GM10266 (cell line): ENCODE measurements around the gene ACKR2.
A peak's percentile ranks its signal among the peaks of the same experiment; 100 is the strongest.
"Not testable (repeated sequence)": the region's sequence is repeated elsewhere in the genome, so short reads cannot be mapped to it uniquely, and the experiment has no call there.

Experiments
- DNase-seq: peaks from one replicate; pipeline ENCODE4 v3.0.0; 2012; ENCODE audit errors: extremely low spot score
- TF ChIP-seq, protein P1 (sequence below): IDR thresholded peaks from 2 replicates; pipeline ENCODE4 v1.5.1; 2012; ENCODE audit warnings: mild to moderate bottlenecking, low read depth; ENCODE audit not compliant: control insufficient read depth, insufficient read depth; ENCODE audit errors: missing control alignments

ACKR2 gene

DNA sequence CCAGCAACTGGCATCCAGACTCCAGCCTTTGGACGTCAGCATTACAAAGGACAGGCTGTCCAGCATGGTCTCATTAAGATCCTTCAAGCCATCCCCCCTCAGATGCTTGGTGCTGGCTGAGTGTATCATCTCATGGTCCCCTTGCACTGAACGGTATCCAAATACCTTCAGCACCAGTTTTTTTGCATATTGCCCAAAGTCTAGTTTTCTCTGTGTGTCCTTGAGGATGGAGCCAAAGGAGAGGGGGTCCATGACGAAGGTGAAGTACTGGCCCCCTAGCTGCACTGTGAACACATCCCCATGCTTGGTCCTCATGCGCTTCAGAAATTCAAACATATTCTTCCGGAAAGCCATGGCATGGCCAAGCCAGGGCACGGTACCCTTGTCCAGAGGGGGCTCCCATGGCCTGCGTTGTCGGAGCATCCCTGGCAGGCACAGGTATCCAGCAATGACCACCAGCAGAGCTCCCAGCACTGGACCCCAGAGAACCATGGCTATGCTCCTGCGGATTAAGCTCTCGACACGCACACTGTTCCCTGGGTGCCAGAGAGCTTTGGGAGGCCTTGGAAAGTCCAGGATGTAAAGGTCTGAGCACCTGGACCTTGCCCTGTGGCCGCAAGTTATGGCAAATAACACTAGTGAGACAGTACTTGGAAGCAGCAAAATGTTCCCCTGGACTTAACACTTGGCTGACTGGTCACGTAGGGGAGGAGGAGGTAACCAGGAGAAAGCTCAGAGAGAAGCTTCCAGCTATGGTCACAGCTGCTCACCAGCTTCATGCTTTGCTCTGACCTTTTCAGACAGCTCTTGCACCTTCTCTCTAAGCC lies 66.3 kb downstream of the ACKR2 start, which contains the start of gene CYP8B1:
CYP8B1 (minus strand) TSS at position 555 of the 827 bp plus-strand sequence; CDS start at position 492, 63 bp downstream.
- TF ChIP-seq, protein P1, sequence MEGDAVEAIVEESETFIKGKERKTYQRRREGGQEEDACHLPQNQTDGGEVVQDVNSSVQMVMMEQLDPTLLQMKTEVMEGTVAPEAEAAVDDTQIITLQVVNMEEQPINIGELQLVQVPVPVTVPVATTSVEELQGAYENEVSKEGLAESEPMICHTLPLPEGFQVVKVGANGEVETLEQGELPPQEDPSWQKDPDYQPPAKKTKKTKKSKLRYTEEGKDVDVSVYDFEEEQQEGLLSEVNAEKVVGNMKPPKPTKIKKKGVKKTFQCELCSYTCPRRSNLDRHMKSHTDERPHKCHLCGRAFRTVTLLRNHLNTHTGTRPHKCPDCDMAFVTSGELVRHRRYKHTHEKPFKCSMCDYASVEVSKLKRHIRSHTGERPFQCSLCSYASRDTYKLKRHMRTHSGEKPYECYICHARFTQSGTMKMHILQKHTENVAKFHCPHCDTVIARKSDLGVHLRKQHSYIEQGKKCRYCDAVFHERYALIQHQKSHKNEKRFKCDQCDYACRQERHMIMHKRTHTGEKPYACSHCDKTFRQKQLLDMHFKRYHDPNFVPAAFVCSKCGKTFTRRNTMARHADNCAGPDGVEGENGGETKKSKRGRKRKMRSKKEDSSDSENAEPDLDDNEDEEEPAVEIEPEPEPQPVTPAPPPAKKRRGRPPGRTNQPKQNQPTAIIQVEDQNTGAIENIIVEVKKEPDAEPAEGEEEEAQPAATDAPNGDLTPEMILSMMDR, result no peak
- no peak for DNase-seq

DNA sequence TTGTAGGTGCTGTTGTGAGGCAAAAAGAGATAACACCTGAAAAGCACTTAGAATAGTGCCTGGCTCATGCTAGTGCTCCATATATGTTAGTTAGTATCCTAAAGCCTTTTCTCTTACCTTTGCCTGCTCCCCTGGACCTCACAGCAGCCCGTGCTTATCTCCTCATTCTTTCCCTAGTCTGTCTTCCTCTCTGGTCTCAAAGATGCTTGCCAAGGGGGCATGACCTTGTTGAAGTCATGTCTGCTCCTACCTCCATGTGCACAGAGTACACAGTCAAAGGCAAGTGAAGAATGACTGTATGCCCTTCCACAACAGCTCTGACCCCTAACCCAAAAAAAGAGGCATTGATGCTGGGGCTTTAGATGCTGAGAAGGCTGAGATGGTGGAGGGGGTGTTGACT lies 67.2 kb downstream of the ACKR2 start:
- no peak for DNase-seq
- TF ChIP-seq, protein P1, result no peak

DNA sequence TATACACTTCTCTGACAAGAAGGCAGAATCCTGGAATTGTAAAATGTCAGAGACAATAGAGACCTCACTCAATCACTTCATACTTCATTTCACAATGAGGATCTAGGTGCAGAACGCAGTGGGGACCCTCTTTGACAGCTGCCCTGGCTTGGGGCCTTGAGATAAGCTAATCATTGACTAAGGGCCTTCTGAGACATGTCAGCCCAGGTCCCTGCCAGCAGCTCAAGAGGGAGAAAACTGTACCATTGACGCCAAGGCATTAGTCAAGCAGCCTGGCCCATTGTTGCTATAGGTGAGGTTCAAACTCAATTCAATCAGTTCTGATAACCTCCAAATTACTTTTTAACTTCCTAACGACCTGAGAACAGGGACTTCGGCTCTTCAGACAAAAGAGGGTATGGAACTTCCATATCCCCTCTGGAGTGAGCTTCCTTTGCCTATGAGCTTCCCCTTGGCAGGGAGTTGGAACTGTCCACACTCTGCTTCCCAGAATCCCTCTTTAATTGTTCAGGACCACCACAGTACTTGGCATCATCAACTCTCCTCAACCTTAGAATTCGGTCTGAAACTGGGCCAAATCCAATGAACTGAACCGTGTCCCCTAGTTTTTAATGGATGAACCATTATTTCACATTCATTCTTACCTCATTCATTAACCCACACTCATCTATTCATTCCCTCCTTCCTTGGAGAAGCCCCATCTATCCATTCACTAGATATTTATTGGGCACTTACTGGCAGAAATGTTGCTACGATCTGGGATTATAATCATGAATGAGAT lies 67.9 kb downstream of the ACKR2 start:
- DNase-seq, result no peak
- TF ChIP-seq, protein P1, result no peak

DNA sequence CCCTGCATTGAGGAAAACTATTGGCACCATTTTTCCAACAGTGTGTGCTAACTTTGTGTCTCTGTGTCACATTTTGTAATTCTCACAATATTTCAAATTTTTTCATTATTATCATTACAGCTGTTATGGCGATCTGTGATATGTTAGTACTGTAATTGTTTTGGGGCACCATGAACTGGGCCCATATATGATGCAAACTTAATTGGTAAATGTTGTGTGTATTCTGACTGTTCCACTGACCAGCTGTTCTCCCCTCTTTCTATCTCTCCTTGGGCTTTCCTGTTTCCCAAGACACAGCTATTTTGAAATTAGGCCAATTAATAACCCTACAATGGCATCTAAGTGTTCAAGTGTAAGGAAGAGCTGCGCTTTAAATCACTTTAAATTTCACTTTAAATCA lies 68.6 kb downstream of the ACKR2 start:
- TF ChIP-seq, protein P1, result no peak
- DNase-seq, result no peak

DNA sequence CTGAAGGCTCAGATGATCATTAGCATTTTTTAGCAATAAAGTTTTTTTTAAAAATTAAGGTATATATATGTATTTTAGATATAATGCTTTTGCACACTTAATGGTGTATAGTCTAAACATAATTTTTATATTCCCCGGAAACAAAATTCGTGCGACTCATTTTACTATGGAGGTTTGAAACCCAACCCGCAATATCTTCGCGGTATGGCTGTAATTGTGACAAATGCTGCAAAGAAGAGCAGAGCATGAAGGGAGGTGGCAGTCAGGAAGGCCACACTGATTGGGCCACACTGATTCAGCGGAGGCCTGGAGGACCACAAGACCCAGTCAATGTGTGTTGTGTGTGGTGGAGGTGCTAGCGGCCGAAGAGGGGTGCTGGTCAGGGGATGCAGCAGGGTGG lies 70.9 kb downstream of the ACKR2 start:
- DNase-seq, result no peak
- TF ChIP-seq, protein P1, result no peak

DNA sequence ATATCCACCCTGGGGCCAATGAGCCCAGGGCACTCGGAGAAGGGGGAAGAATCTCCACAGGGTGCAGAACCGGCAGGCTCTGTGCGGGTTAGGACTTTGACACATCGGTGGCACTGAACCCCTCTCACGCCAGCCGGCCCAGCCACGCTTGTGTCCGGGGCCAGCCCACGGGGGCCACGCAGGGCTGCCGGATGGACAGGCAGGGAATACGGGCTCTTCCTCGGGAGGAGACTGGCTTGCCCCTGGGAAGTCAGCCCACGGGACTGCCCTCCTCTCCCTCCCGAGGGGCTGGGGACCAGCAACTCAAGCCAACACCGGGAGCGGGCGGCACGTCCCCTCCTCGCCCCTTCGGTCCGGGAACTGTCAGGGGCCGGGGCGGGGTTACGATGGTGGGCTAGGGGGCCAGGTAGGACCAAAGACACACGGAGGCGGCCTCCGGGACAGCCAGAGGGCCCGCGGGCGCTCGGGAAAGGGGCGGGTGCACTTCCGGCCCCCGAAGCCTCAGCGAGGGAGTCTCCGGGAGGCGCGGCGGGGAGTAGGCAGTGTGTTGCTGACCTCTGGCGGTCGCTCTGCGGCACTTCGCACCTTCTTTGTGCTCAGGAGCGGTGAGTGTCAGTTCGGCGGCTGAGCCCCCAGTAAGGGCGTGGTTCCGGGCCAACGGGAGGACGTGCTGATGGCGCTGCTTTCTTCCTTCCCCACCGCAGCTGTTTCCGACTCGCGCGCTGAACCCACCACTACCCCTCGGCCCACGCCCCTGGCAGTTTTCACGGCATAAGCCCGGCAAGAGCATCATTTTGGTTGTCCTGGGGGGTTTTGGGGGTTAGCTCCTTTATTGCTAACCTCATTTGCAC lies 71.6 kb downstream of the ACKR2 start:
- DNase-seq, result peak; percentile 87
- TF ChIP-seq, protein P1, result peak; percentile 97

DNA sequence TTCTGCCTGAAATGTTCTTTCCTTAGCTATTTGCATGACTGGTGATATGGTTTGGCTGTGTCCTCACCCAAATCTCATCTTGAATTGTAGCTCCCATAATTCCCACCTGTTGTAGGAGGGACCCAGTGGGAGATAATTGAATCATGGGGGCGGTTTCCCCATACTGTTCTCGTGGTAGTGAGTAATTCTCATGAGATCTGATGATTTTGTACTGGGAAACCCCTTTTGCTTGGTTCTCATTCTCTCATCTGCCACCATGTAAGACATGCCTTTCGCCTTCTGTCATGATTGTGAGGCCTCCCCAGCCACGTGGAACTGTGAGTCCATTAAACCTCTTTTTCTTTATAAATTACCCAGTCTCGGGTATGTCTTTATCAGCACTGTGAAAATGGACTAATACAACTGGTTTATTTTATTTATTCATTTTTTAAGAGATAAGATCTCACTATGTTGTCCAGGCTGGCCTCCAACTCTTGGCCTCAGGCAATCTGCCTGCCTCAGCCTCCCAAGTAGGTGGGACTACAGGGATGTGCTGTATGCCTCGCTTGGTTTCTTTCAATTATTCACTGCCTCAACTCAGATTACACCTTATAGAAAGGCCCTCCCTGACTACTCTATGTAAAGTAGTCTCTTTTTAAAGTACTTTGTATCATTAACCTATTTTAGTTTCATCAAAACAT lies 74.1 kb downstream of the ACKR2 start:
- not testable (repeated sequence) for DNase-seq
